GM12878 (cell line): ENCODE data around the gene CDH7. TPM values are rescaled to one million over a fixed set of nuclear protein-coding genes. Genes with fewer than 3 reads are reported as not detected.

ENCODE experiments used
- ATAC-seq: fragments of 200-7000 bp; cut with Tn5 transposase; 3 replicates; pipeline ENCODE4 v1.9.1; 2020; ENCODE audit warnings: mild to moderate bottlenecking, moderate library complexity
- BruUV-seq: library from RNA; stranded (reverse); fragments of 400-500 nt; replicated peaks from 2 replicates; lab custom pipeline; 2021; lab: Mats Ljungman, UMichigan
- CTCF ChIA-PET: fragments of 300-600 bp; sonication (Branson Sonifier 250); formaldehyde crosslinking; extraction: SDS; loops from one replicate; lab custom pipeline; 2021; ENCODE audit warnings: inconsistent platforms; lab: Yijun Ruan, JAX
- POLR2A ChIA-PET: fragments of 350-600 bp; formaldehyde crosslinking; extraction: SDS; loops from one replicate; lab custom pipeline; 2021; ENCODE audit warnings: inconsistent platforms; lab: Charles Lee
- RAD21 ChIA-PET: fragments of 300-600 bp; sonication (Branson Sonifier 250); formaldehyde crosslinking; loops from one replicate; lab custom pipeline; 2023; ENCODE audit warnings: antibody characterized with exemption; ENCODE audit not compliant: unreplicated experiment; lab: Charles Lee
- SMC1A ChIA-PET: fragments of 300-600 bp; sonication (Branson Sonifier 250); formaldehyde crosslinking; loops from one replicate; lab custom pipeline; 2023; ENCODE audit not compliant: unreplicated experiment, uncharacterized antibody; lab: Charles Lee
- DNase-seq: peaks from one replicate; pipeline ENCODE4 v3.0.0-alpha.2; 2011; ENCODE audit warnings: low read depth, low spot score
- FAIRE-seq: peaks from 3 replicates; lab custom pipeline; 2011; peaks lifted over from hg19 to GRCh38; lab: Jason Lieb, UNC
- H2AFZ ChIP-seq: 2 replicates; pipeline ENCODE4 v1.6.0; 2011; ENCODE audit warnings: low read depth, low read length, control low read depth; ENCODE audit not compliant: control insufficient read depth
- H3K27ac ChIP-seq: 2 replicates; pipeline ENCODE4 v1.5.1; 2011; ENCODE audit warnings: control low read depth; ENCODE audit not compliant: control insufficient read depth, insufficient read depth
- H3K27me3 ChIP-seq, 2 experiments: replicated peaks in 1 of 2; 2 replicates each; pipeline versions ENCODE4 v1.6.0 to v1.6.1; 2011; ENCODE audit warnings: low read length in 1 of 2; ENCODE audit not compliant: control insufficient read depth in 2 of 2, insufficient read depth in 2 of 2
- H3K36me3 ChIP-seq, 2 experiments: 2 replicates each; pipeline ENCODE4 v1.5.1; 2011; ENCODE audit warnings: low read length in 1 of 2; ENCODE audit not compliant: control insufficient read depth in 2 of 2, insufficient read depth in 2 of 2
- H3K4me1 ChIP-seq: 2 replicates; pipeline ENCODE4 v1.6.1; 2011; ENCODE audit warnings: mild to moderate bottlenecking, low read length, moderate library complexity, mixed read lengths; ENCODE audit not compliant: control insufficient read depth, insufficient read depth
- H3K4me2 ChIP-seq: 2 replicates; pipeline ENCODE4 v1.6.0; 2011; ENCODE audit warnings: control low read depth; ENCODE audit not compliant: control insufficient read depth, insufficient read depth
- H3K4me3 ChIP-seq: fragments of 200-600 bp; sonication (generic); 2 replicates; pipeline ENCODE4 v1.5.1; 2016
- H3K79me2 ChIP-seq: 2 replicates; pipeline ENCODE4 v1.6.0; 2011; ENCODE audit warnings: low read length; ENCODE audit not compliant: control insufficient read depth, insufficient read depth
- H3K9ac ChIP-seq: 2 replicates; pipeline ENCODE4 v1.8.0; 2011; ENCODE audit warnings: low read length, control low read depth, mixed read lengths; ENCODE audit not compliant: control insufficient read depth, insufficient read depth
- H3K9me3 ChIP-seq: replicated peaks from 3 replicates; pipeline ENCODE4 v1.5.1; 2011; ENCODE audit warnings: mild to moderate bottlenecking, low read length; ENCODE audit not compliant: control insufficient read depth, insufficient read depth
- H4K20me1 ChIP-seq: 2 replicates; pipeline ENCODE4 v1.6.0; 2011; ENCODE audit not compliant: control insufficient read depth, insufficient read depth
- BHLHE40 ChIP-seq, 2 experiments: fragments of 450-650 bp in 1 of 2; IDR thresholded peaks; 2 replicates each; pipeline ENCODE4 v1.6.1; 2011 to 2017; ENCODE audit warnings: low read depth in 2 of 2, borderline replicate concordance in 1 of 2, improper control_type of control experiment in 1 of 2, low read length in 1 of 2, mild to moderate bottlenecking in 1 of 2
- CHD1 ChIP-seq: IDR thresholded peaks from 2 replicates; pipeline ENCODE4 v1.6.1; 2012; ENCODE audit warnings: low read depth, low read length, improper control_type of control experiment
- CHD4 ChIP-seq: fragments of 200-600 bp; sonication (generic); IDR thresholded peaks from 2 replicates; pipeline ENCODE4 v1.6.1; 2016; ENCODE audit warnings: mild to moderate bottlenecking
- EGR1 ChIP-seq, 2 experiments: IDR thresholded peaks; 1 replicate in 1 of 2; 2 replicates in 1 of 2; pipeline ENCODE4 v1.6.1; 2011 to 2012; ENCODE audit warnings: low read depth in 2 of 2, low read length in 2 of 2, borderline replicate concordance in 1 of 2, mild to moderate bottlenecking in 1 of 2, moderate library complexity in 1 of 2
- RAD51 ChIP-seq: fragments of 450-650 bp; IDR thresholded peaks from 2 replicates; pipeline ENCODE4 v1.6.1; 2016; ENCODE audit warnings: moderate library complexity, mild to moderate bottlenecking, inconsistent platforms
- WGBS: methylation state at CpG from one replicate; pipeline ENCODE4 v1.1.6; 2016; ENCODE audit warnings: low lambda C conversion rate; ENCODE audit not compliant: insufficient replicate concordance, insufficient coverage; ENCODE audit errors: missing lambda C conversion rate; 5-methylcytosine and 5-hydroxymethylcytosine counted together
- in situ Hi-C: fragments of 300-500 bp; cut with MboI; formaldehyde crosslinking; loops from 9 replicates; pipeline ENCODE4 v1.14.3; 2018; ENCODE audit warnings: mixed read lengths
- intact Hi-C: fragments of 100-400 bp; cut with micrococcal nuclease; formaldehyde crosslinking; loops from one replicate; pipeline ENCODE4 v1.14.2; 2022; ENCODE audit not compliant: unreplicated experiment
- polyA plus RNA-seq, 11 experiments: library from polyadenylated mRNA; depleted of rRNA in 4 of 11; unstranded in 6 of 11; stranded (reverse) in 5 of 11; fragments of >200 nt; fragmentation: Nextera tagmentation in 4 of 11; fragmentation: Illumina TruSeq in 1 of 11; extraction: Ambion mirVana in 4 of 11; extraction: Trizol in 1 of 11; gene quantifications; 1 replicate in 1 of 11; 2 replicates in 10 of 11; pipeline versions ENCODE4 v1.2.1 to v1.2.3, GENCODE V29; 2011 to 2016; ENCODE audit warnings: inconsistent platforms in 2 of 11, missing spikeins in 2 of 11, low read depth in 1 of 11
- total RNA-seq, 4 experiments: library from RNA; depleted of rRNA in 3 of 4; stranded (reverse); fragments of >200 nt in 3 of 4; fragmentation: Illumina TruSeq in 1 of 4; extraction: Trizol in 1 of 4; gene quantifications; 2 replicates each; pipeline versions ENCODE4 v1.2.1 to v1.2.3, GENCODE V29; 2013 to 2021
- TF ChIP-seq, protein P1 (sequence below): IDR thresholded peaks from 2 replicates; pipeline ENCODE4 v1.6.1; 2012; ENCODE audit warnings: low read length, inconsistent platforms
- TF ChIP-seq, protein P2 (sequence below): fragments of 450-650 bp; IDR thresholded peaks from 2 replicates; pipeline ENCODE4 v1.6.1; 2017; ENCODE audit warnings: borderline replicate concordance

Gene CDH7
- total and polyA plus RNA-seq, 10 of the 15 experiments (the other 5 are each of a cell fraction or from before 2014, with no cell fraction given): 0.03 TPM; not detected in 9

DNA sequence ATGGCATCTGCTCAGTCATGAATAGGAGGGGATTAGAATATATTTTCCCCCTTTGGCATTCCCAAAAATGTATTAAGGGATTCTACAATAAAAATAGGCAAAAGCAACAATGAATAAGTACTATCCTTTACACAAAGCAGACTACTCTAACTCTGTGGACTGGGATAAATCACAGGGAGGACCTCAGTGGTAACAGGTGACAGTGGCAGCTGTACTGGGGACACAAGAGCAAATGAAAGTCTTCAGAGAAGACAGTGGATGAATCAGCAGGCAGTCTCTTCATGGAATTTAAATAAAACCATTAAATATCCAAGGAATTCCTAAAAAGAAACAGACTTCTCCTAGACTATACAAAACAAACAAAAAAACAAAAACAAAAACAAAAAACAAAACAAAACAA is 4.8 kb downstream of the CDH7 start:
- TF ChIP-seq, protein P1, sequence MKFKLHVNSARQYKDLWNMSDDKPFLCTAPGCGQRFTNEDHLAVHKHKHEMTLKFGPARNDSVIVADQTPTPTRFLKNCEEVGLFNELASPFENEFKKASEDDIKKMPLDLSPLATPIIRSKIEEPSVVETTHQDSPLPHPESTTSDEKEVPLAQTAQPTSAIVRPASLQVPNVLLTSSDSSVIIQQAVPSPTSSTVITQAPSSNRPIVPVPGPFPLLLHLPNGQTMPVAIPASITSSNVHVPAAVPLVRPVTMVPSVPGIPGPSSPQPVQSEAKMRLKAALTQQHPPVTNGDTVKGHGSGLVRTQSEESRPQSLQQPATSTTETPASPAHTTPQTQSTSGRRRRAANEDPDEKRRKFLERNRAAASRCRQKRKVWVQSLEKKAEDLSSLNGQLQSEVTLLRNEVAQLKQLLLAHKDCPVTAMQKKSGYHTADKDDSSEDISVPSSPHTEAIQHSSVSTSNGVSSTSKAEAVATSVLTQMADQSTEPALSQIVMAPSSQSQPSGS: no peak
- TF ChIP-seq, protein P2, sequence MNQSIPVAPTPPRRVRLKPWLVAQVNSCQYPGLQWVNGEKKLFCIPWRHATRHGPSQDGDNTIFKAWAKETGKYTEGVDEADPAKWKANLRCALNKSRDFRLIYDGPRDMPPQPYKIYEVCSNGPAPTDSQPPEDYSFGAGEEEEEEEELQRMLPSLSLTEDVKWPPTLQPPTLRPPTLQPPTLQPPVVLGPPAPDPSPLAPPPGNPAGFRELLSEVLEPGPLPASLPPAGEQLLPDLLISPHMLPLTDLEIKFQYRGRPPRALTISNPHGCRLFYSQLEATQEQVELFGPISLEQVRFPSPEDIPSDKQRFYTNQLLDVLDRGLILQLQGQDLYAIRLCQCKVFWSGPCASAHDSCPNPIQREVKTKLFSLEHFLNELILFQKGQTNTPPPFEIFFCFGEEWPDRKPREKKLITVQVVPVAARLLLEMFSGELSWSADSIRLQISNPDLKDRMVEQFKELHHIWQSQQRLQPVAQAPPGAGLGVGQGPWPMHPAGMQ: no peak
- no peak for TF ChIP-seq CHD4
- no peak for TF ChIP-seq CHD1
- TF ChIP-seq, all 136 proteins: peak for 0
- no peak for FAIRE-seq
- Histone ChIP-seq H3K9me3 (no peaks in the 10 kb centered on the region), H3K79me2 (no peaks in the 10 kb centered on the region), H3K27ac (no peak overlapping the region), H3K27me3 (peaks cover 0 to 2% of the 10 kb centered on the region in 2 experiments; a peak in 2 of 4 replicates), H2AFZ (no peak overlapping the region), H3K4me3 (no peak overlapping the region), H3K4me2 (no peak overlapping the region), H3K4me1 (no peaks in the 10 kb centered on the region), H4K20me1 (no peaks in the 10 kb centered on the region), H3K36me3 (no peaks in the 10 kb centered on the region), H3K9ac (no peak overlapping the region)
- RAD21 ChIA-PET: no interaction called here
- in situ Hi-C loops (no loop called here), intact Hi-C loops (no loop called here)
- BruUV-seq: no TSS peak
- no peak for DNase-seq
- SMC1A ChIA-PET: interaction anchor here (2.2 kb wide), 1 partner anchor 88 kb away, joined by 6 read pairs; no protein-coding TSS in a partner anchor
- POLR2A ChIA-PET: no interaction called here
- ATAC-seq: no peak
- CTCF ChIA-PET: no interaction called here

DNA sequence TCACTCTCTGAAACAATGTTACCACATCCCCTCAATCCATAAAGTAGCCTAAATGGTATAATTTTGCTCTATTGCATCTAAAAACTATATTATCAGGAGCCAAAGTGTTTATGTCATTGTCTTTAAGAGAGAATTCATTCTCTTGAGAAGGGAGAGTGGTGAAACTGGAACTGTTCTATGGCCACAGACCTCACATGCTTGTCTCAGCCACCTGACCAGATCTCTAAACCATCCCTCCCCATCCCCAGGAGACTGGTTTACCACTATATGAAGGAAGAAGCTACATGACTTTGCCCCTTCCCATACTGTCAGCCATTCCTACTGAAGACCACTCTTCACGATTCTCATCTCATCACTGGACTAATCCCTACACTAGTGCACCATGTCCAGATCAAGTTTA is 9.6 kb downstream of the CDH7 start:
- Histone ChIP-seq H3K4me3 (no peak overlapping the region), H3K9ac (no peak overlapping the region), H3K27me3 (no peaks in the 10 kb centered on the region; a peak in 1 of 4 replicates), H3K9me3 (no peaks in the 10 kb centered on the region), H3K27ac (no peak overlapping the region), H2AFZ (no peak overlapping the region), H3K79me2 (no peaks in the 10 kb centered on the region), H3K4me2 (no peak overlapping the region), H4K20me1 (no peaks in the 10 kb centered on the region), H3K4me1 (no peaks in the 10 kb centered on the region), H3K36me3 (no peaks in the 10 kb centered on the region)
- SMC1A ChIA-PET: no interaction called here
- in situ Hi-C loops (no loop called here), intact Hi-C loops (no loop called here)
- RAD21 ChIA-PET: no interaction called here
- no peak for DNase-seq
- no peak for FAIRE-seq
- POLR2A ChIA-PET: no interaction called here
- TF ChIP-seq RAD51: 0 out of 2 replicates have a peak, but pooled peaks have one; percentile 19
- TF ChIP-seq EGR1 (IDR thresholded peaks at IDR 0.05; ENCODE audit: borderline replicate concordance in 1 of 2, low read depth in 2 of 2, low read length in 2 of 2): no peak
- TF ChIP-seq BHLHE40 (IDR thresholded peaks at IDR 0.05; ENCODE audit: borderline replicate concordance in 1 of 2, low read depth in 2 of 2, low read length in 1 of 2): 0 out of 4 replicates have a peak, but pooled peaks of 1 of the 2 experiments have one; percentile 16
- 0% methylated on average over 1 of the region's 1 CpG for WGBS
- BruUV-seq: no TSS peak
- no peak for ATAC-seq
- CTCF ChIA-PET: no interaction called here
